Measurements from ENCODE around the gene MAFB. TPM values are rescaled to one million over a fixed set of nuclear protein-coding genes. Genes with fewer than 3 reads are reported as not detected.
"Not testable (repeated sequence)": the region's sequence is repeated elsewhere in the genome, so short reads cannot be mapped to it uniquely, and the experiment has no call there.

MAFB gene
- 0.68 TPM for polyA plus RNA-seq (2012; ENCODE audit: insufficient read depth, insufficient read length)

GRCh38 chr20:40689100-40689942 is at the start of gene MAFB:
Gene MAFB (minus strand): TSS chr20:40689236. CDS start chr20:40688850, 386 bp downstream.
- peak; percentile 73 for DNase-seq (ENCODE audit: low read depth, low spot score)
- peak within 1 kb of the TSS; percentile 59 for H3K4me3 ChIP-seq (ENCODE audit: low read length)

DNA sequence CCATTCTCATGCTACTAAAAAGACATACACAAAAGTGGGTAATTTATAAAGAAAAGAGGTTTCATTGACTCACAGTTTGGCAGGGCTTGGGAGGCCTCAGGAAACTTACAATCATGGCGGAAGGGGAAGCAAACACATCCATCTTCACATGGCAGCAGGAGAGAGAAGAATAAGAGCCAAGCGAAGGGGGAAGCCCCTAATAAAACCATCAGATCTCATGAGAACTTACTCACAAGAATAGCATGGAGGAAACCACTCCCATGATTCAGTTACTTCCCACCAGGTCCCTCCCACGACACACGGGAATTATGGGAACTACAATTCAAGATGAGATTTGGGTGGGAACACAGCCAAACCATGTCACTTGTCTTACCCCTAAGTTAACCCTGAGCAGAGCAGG is 47.4 kb upstream of the MAFB start:
- not testable (repeated sequence) for DNase-seq (ENCODE audit: low read depth, low spot score)

GRCh38 chr20:40728996-40729395 is 40.0 kb upstream of the MAFB start:
- no peak overlapping the region for H3K4me3 ChIP-seq (ENCODE audit: low read length)
- no peak for DNase-seq (ENCODE audit: low read depth, low spot score)

More for the DNA sequence above, 47.4 kb upstream of the MAFB start:
- H3K4me3 ChIP-seq (ENCODE audit: low read length), result not testable (repeated sequence)

- no peak overlapping the region for H3K4me3 ChIP-seq (ENCODE audit: low read length)
These were observed 39.4 kb upstream of the MAFB start for GRCh38 chr20:40728470-40728869.

DNA sequence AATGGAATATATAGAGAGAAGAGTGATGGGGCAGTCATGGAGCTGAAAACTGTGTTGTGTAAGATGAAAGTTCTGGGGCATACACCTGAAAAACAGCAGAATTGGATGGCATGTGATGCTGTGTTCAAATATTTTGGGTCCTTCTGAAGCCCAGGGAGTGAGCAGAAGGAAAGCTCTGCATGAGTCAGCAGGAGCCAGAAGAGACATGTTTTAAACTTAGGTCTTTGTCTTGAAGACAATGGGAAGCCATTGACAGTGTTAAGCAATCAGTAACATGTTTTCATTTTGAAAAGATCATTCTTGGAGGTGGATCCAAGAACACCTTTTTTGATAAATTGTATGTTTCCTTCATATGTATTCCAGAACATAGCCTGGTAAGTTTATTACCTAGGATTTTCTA is 38.9 kb upstream of the MAFB start:
- no peak for DNase-seq (ENCODE audit: low read depth, low spot score)

More at GRCh38 chr20:40728470-40728869, 39.4 kb upstream of the MAFB start:
- DNase-seq (ENCODE audit: low read depth, low spot score), result peak; percentile 31

GRCh38 chr20:40726776-40727175 is 37.7 kb upstream of the MAFB start:
- DNase-seq (ENCODE audit: low read depth, low spot score), result no peak
- H3K4me3 ChIP-seq (ENCODE audit: low read length), result no peak overlapping the region

More for the DNA sequence above, 38.9 kb upstream of the MAFB start:
- H3K4me3 ChIP-seq (ENCODE audit: low read length), result no peak overlapping the region

DNA sequence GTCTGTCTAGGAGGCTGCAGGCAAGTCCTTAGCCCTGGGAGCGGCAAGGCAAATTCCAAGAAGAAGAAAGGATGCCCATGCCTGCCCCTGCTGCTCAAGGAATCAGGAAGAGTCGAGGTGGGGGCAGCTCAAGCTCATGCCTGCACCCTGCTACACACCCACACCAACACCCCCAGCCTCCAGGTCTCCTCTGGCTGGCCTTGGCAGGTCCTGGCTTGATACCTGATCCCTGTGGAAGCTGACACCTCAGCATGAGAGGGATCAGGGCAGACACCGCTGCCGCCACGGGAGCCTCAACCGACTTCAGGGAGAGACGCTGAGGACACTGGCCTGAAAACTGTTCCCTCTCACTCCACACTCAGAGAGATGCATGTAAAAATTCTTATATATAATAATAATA is 35.5 kb upstream of the MAFB start:
- H3K4me3 ChIP-seq (ENCODE audit: low read length), result no peak overlapping the region
- no peak for DNase-seq (ENCODE audit: low read depth, low spot score)

DNA sequence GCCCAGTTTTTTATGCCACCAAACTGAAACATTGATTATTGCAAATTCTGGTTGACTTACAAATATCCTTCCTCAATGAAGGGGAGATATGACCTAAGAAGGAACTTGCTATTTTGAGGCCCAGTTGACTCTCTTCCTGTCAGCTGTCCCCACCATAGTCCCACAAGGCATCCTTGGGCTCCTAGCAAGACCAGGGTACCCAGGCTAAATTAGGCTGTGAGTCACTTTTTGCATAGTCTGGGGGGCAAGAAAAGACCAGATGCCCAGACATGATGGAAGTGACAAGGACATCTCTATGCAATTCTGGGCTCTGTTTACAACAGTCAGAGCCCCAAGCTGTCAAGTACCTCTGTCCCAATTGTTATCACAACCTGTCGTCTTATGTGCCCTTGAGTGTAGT is 31.8 kb upstream of the MAFB start:
- no peak overlapping the region for H3K4me3 ChIP-seq (ENCODE audit: low read length)
- no peak for DNase-seq (ENCODE audit: low read depth, low spot score)

DNA sequence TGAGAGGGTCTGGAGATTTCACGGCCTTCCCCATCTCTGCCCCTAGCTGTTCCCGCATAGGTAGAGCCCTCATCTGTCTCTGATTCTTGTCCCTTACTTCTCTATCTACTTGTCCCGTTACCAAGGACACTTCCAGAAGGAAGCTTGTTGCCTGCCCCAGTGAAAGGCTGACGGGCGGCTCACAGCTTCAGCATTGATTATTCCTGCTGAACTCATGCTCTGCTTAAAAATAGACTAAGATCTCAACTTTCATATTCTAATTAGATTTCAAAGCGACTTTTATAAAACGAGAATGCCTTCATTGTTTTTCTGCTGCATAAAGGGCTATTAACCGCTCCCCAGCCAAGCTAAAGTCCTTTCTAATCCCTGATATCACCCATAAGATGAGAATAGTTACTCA is 31.1 kb upstream of the MAFB start:
- no peak for DNase-seq (ENCODE audit: low read depth, low spot score)
- H3K4me3 ChIP-seq (ENCODE audit: low read length), result no peak overlapping the region

DNA sequence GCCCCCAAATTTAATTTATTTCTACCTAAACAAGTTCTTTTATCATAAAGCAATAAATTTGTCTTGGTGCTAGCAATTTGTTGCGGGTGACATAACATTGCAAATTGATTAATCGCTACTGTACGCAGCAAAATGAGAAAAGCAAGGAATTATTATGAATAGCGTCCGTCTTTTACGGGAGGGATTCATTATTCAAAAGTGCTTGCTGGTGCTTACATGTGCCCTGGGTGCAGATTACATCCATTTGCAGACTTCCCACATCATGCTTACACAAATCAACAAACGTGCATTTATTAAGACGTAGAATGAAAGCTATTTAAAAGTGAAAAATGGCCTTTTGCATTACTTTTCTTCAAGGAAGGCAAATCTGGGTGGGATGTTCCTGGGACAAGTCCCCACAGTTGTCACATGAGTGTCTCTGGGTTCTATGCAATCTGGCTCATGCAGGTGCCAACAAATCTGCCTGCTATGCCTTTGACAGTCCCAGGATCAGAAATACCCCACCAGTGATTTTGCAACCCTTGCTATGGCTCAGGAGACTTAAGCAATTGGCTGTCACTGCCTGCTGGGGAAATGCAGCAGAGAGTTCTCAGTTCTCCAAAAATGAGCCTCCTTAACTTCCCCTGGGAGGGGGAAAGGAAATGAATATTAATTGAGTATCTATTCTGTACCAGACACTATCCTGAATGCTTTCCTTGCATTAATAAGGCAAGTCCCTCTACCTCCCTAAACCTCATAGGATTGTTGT is 30.1 kb upstream of the MAFB start:
- H3K4me3 ChIP-seq (ENCODE audit: low read length), result no peak overlapping the region
- no peak for DNase-seq (ENCODE audit: low read depth, low spot score)

GRCh38 chr20:40718214-40718977 is 29.4 kb upstream of the MAFB start:
- DNase-seq (ENCODE audit: low read depth, low spot score), result no peak
- H3K4me3 ChIP-seq (ENCODE audit: low read length), result no peak overlapping the region

GRCh38 chr20:40717343-40717865 is 28.4 kb upstream of the MAFB start:
- DNase-seq (ENCODE audit: low read depth, low spot score), result no peak
- H3K4me3 ChIP-seq (ENCODE audit: low read length), result no peak overlapping the region

GRCh38 chr20:40715491-40715890 is 26.5 kb upstream of the MAFB start:
- no peak overlapping the region for H3K4me3 ChIP-seq (ENCODE audit: low read length)
- DNase-seq (ENCODE audit: low read depth, low spot score), result no peak

DNA sequence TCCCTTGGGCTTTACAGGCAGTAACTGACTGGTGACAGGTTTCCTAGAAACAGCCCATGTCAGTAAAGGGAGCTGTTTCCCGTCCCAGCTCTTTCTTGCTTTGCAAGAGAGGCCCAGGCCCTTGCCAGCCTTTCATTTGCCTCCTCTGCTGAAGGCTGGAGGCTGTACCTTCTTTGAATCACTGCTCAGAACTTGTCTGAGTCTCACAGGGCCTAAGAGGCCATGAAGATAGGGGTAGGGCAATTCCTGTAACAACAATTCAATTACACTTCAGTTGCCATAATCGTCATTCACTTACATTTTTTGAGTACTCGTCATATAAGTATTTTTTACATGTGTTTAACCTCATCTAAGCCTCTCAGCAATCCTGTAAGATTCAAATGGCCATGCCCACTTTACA is 25.9 kb upstream of the MAFB start:
- H3K4me3 ChIP-seq (ENCODE audit: low read length), result no peak overlapping the region
- DNase-seq (ENCODE audit: low read depth, low spot score), result no peak

DNA sequence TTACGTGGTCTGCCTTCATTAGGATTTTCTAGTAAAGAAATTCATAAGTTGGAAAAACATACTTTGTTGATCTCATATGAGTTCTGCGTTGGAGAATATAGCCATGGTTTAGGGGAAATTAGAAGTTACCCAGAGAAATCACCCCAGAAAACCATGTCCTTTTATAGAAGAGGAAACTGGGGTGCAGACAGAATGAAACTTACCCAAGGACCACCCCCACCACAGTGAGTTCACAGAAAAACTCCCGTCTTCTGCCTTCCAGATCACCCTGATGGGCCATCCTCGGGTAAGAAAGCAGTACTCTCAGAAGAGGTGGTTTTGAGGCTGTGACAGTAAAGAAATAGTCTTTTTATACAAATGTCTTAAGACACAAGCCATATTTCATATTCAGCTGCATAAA is 25.1 kb upstream of the MAFB start:
- no peak for DNase-seq (ENCODE audit: low read depth, low spot score)

GRCh38 chr20:40713508-40713907 is 24.5 kb upstream of the MAFB start:
- H3K4me3 ChIP-seq (ENCODE audit: low read length), result no peak overlapping the region
- no peak for DNase-seq (ENCODE audit: low read depth, low spot score)

More for the DNA sequence above, 25.1 kb upstream of the MAFB start:
- no peak overlapping the region for H3K4me3 ChIP-seq (ENCODE audit: low read length)

DNA sequence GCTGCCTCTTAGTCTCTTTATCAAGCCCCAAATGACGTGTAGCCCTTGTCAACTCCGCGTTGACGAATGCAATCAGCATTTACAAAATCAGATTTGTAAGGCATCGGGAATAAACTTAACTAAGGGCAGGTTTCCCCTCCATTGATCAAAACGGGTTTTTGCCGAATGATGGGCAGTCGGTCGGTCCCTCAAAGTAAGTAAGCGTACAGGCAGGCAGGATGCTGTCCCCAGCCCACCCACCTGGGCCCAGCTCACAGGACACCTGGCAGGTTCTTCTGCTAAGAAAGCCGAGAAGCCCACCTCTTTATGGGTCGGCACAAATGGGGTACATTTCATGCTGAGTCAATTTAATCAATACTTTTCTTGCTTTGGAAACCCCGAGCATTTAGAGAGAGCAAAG is 22.0 kb upstream of the MAFB start:
- DNase-seq (ENCODE audit: low read depth, low spot score), result no peak

GRCh38 chr20:40710603-40711002 is 21.6 kb upstream of the MAFB start:
- DNase-seq (ENCODE audit: low read depth, low spot score), result no peak
- no peak overlapping the region for H3K4me3 ChIP-seq (ENCODE audit: low read length)

More for the DNA sequence above, 22.0 kb upstream of the MAFB start:
- H3K4me3 ChIP-seq (ENCODE audit: low read length), result no peak overlapping the region

DNA sequence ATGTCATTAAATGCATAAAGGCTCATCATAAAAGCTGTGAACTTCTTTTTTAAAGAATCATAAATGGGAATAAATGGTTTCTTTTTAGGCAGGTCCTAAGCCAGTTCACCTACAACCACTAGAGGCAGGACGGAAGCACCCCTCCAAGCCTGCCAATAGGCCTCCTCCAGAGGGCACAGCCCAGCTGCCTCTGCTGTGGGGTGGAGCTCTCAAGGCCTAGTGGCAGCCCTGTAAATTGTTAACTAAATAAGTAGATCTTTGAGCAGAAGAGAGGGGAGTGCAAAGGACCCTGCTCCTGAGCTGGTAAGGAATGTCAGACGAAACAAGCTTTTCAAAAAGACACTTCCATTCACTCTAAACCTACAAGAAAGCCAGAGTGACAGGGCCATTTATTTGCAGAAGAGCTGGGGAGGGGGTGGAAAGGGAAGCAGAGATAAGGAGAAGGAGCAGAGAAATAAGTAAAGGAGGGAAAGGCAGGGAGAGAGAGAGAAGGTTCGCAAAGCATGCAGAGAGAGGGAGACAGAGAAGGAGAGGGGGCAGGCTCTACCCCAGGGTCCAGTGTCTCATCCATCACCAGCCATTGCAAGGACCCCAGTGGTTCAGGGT is 18.0 kb upstream of the MAFB start:
- peak; percentile 72 for DNase-seq (ENCODE audit: low read depth, low spot score)

More for the DNA sequence above, 18.0 kb upstream of the MAFB start:
- no peak overlapping the region for H3K4me3 ChIP-seq (ENCODE audit: low read length)

Measured in Jurkat, Clone E6-1 (cell line).